Endothelial cell (in vitro differentiated cells): Measurements from ENCODE around the gene HTR2B. TPM values are rescaled to one million over a fixed set of nuclear protein-coding genes. Genes with fewer than 3 reads are reported as not detected.

Experiments
- total RNA-seq: library from RNA; stranded (reverse); fragmentation: NEBNext Ultra II Directional; extraction: Animal tissue kit (Norgen Biotek cat#: 25700); gene quantifications from one replicate; pipeline ENCODE4 v1.2.1, GENCODE V29; 2021; ENCODE audit not compliant: unreplicated experiment

The HTR2B gene
- total RNA-seq, 1 donor from 2014 or later = 0.80 TPM

Other genes with a start within 250 kb of the HTR2B start
- 0.28 TPM for gene GPR55, start 199.8 kb downstream of the HTR2B start, total RNA-seq
- gene SPATA3, start 128.9 kb downstream of the HTR2B start, total RNA-seq = not detected
- gene C2orf72, start 87.5 kb downstream of the HTR2B start, total RNA-seq = 5.4 TPM
- 119 TPM for gene PSMD1, start 68.2 kb downstream of the HTR2B start, total RNA-seq
- 18.3 TPM for gene ARMC9, start 73.6 kb upstream of the HTR2B start, total RNA-seq